ENCODE results near the gene ZSCAN12. TPM values are rescaled to one million over a fixed set of nuclear protein-coding genes. Genes with fewer than 3 reads are reported as not detected.

The ZSCAN12 gene
- total and polyA plus RNA-seq, 10 of the 15 experiments (the other 5 are each of a cell fraction or from before 2014, with no cell fraction given) = 1.2 to 12.2 (median 7.4) TPM

- TF ChIP-seq, protein P1, sequence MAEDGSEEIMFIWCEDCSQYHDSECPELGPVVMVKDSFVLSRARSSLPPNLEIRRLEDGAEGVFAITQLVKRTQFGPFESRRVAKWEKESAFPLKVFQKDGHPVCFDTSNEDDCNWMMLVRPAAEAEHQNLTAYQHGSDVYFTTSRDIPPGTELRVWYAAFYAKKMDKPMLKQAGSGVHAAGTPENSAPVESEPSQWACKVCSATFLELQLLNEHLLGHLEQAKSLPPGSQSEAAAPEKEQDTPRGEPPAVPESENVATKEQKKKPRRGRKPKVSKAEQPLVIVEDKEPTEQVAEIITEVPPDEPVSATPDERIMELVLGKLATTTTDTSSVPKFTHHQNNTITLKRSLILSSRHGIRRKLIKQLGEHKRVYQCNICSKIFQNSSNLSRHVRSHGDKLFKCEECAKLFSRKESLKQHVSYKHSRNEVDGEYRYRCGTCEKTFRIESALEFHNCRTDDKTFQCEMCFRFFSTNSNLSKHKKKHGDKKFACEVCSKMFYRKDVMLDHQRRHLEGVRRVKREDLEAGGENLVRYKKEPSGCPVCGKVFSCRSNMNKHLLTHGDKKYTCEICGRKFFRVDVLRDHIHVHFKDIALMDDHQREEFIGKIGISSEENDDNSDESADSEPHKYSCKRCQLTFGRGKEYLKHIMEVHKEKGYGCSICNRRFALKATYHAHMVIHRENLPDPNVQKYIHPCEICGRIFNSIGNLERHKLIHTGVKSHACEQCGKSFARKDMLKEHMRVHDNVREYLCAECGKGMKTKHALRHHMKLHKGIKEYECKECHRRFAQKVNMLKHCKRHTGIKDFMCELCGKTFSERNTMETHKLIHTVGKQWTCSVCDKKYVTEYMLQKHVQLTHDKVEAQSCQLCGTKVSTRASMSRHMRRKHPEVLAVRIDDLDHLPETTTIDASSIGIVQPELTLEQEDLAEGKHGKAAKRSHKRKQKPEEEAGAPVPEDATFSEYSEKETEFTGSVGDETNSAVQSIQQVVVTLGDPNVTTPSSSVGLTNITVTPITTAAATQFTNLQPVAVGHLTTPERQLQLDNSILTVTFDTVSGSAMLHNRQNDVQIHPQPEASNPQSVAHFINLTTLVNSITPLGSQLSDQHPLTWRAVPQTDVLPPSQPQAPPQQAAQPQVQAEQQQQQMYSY (CRISPR knock-in tag; IDR thresholded peaks at IDR 0.05) = 0 out of 2 replicates have a peak, but pooled peaks have one; percentile 69
- TF ChIP-seq SKIL (IDR thresholded peaks at IDR 0.05; ENCODE audit: low read depth, poor library complexity, severe bottlenecking) = peak; percentile 22
- TF ChIP-seq, protein P2, sequence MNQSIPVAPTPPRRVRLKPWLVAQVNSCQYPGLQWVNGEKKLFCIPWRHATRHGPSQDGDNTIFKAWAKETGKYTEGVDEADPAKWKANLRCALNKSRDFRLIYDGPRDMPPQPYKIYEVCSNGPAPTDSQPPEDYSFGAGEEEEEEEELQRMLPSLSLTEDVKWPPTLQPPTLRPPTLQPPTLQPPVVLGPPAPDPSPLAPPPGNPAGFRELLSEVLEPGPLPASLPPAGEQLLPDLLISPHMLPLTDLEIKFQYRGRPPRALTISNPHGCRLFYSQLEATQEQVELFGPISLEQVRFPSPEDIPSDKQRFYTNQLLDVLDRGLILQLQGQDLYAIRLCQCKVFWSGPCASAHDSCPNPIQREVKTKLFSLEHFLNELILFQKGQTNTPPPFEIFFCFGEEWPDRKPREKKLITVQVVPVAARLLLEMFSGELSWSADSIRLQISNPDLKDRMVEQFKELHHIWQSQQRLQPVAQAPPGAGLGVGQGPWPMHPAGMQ (IDR thresholded peaks at IDR 0.05; ENCODE audit: borderline replicate concordance) = no peak
- no peak for TF ChIP-seq EZH2 (IDR thresholded peaks at IDR 0.05; ENCODE audit: borderline replicate concordance, control insufficient read depth, low read depth, low read length)
- TF ChIP-seq IRF4 (IDR thresholded peaks at IDR 0.05; ENCODE audit: low read depth, low read length) = no peak
- TF ChIP-seq SP1 (IDR thresholded peaks at IDR 0.05; ENCODE audit: low read depth, low read length) = peak; percentile 29
- no peak for TF ChIP-seq PAX8 (IDR thresholded peaks at IDR 0.05)
- TF ChIP-seq ZBED1 (IDR thresholded peaks at IDR 0.05; ENCODE audit: borderline replicate concordance) = no peak; the same call in none of the 2 replicates
- TF ChIP-seq ZNF384 (IDR thresholded peaks at IDR 0.05; ENCODE audit: borderline replicate concordance, low read depth, low read length) = no peak
- no peak for TF ChIP-seq ZNF622 (IDR thresholded peaks at IDR 0.05)
- no peak; a peak in 1 of 4 replicates for TF ChIP-seq EP300 (IDR thresholded peaks at IDR 0.05; ENCODE audit: borderline replicate concordance in 1 of 2, control insufficient read depth in 1 of 2, low read depth in 2 of 2, low read length in 2 of 2)
- no peak for TF ChIP-seq RELA (IDR thresholded peaks at IDR 0.05; ENCODE audit: borderline replicate concordance, partially characterized antibody)
- TF ChIP-seq NR2C2 (IDR thresholded peaks at IDR 0.05; ENCODE audit: borderline replicate concordance, control insufficient read depth, insufficient read length, low read depth) = no peak
- no peak for TF ChIP-seq PBX3 (IDR thresholded peaks at IDR 0.05; ENCODE audit: insufficient replicate concordance, low read depth, low read length)
- TF ChIP-seq, protein P3, sequence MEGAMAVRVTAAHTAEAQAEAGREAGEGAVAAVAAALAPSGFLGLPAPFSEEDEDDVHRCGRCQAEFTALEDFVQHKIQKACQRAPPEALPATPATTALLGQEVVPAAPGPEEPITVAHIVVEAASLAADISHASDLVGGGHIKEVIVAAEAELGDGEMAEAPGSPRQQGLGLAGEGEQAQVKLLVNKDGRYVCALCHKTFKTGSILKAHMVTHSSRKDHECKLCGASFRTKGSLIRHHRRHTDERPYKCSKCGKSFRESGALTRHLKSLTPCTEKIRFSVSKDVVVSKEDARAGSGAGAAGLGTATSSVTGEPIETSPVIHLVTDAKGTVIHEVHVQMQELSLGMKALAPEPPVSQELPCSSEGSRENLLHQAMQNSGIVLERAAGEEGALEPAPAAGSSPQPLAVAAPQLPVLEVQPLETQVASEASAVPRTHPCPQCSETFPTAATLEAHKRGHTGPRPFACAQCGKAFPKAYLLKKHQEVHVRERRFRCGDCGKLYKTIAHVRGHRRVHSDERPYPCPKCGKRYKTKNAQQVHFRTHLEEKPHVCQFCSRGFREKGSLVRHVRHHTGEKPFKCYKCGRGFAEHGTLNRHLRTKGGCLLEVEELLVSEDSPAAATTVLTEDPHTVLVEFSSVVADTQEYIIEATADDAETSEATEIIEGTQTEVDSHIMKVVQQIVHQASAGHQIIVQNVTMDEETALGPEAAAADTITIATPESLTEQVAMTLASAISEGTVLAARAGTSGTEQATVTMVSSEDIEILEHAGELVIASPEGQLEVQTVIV (IDR thresholded peaks at IDR 0.05; ENCODE audit: borderline replicate concordance, partially characterized antibody) = no peak
- no peak for TF ChIP-seq TBL1XR1 (IDR thresholded peaks at IDR 0.05; ENCODE audit: low read depth, low read length)
Observed at GRCh38 chr6:28336284-28337120, 63.0 kb downstream of the ZSCAN12 start (continued).

Data from GM12878 (cell line).